Mucosa of descending colon (tissue), 3 donors: ENCODE measurements around the gene TESK2. TPM values are rescaled to one million over a fixed set of nuclear protein-coding genes. Genes with fewer than 3 reads are reported as not detected.

Source experiments
- ATAC-seq: fragments of 200-7000 bp; cut with Tn5 transposase; one replicate; pipeline ENCODE4 v1.9.1; 2020; ENCODE audit warnings: mild to moderate bottlenecking, moderate library complexity
- DNase-seq, 3 donors: peaks; one replicate each; pipeline ENCODE4 v3.0.0-alpha.2; 2020
- H3K36me3 ChIP-seq: fragments of 200-600 bp; one replicate; pipeline ENCODE4 v1.8.0; 2021; ENCODE audit warnings: low read depth, mild to moderate bottlenecking
- H3K4me1 ChIP-seq: fragments of 200-600 bp; one replicate; pipeline ENCODE4 v1.8.0; 2021; ENCODE audit warnings: low read depth, mild to moderate bottlenecking
- H3K4me3 ChIP-seq: fragments of 200-600 bp; one replicate; pipeline ENCODE4 v1.8.0; 2021; ENCODE audit warnings: mild to moderate bottlenecking
- H3K9me3 ChIP-seq: fragments of 200-600 bp; one replicate; pipeline ENCODE4 v1.8.0; 2021; ENCODE audit warnings: mild to moderate bottlenecking
- CTCF ChIP-seq: fragments of 200-600 bp; IDR thresholded peaks from one replicate; pipeline ENCODE4 v1.8.0; 2022; ENCODE audit warnings: antibody characterized with exemption, mild to moderate bottlenecking
- intact Hi-C, 2 donors: fragments of 100-400 bp; cut with DNase I in 1 of 2; cut with micrococcal nuclease in 1 of 2; formaldehyde crosslinking; loops; one replicate each; pipeline versions ENCODE4 v1.11.0 to v1.11.1; 2022; cut with DNase I, micrococcal nuclease
- total RNA-seq, 3 donors: library from RNA; stranded (reverse); fragmentation: NEBNext Ultra II Directional in 2 of 3; extraction: Animal tissue kit (Norgen Biotek cat#: 25700) in 2 of 3; gene quantifications; one replicate each; pipeline versions ENCODE4 v1.2.1 to v1.2.4, GENCODE V29; 2021 to 2023
- donor health status: DM: no; HTN: no; CAD: no; lungs with moderate emphysema.
- donor health status: DM: no; HTN: no; CAD: no.
- donor health status: DM: no; HTN: yes; CAD: no.

Gene TESK2
- total RNA-seq, 3 donors from 2014 or later = 10.7 to 19.9 (median 10.8) TPM

- no peak overlapping the region for H3K4me3 ChIP-seq
- intact Hi-C loops = no loop called here
- peaks cover 4% of the 10 kb centered on the region for H3K4me1 ChIP-seq
- no peak for DNase-seq
- no peaks in the 10 kb centered on the region for H3K9me3 ChIP-seq
- ATAC-seq = no peak
- no peaks in the 10 kb centered on the region for H3K36me3 ChIP-seq
- no peak for TF ChIP-seq CTCF
These were observed 83.2 kb downstream of the TESK2 start for GRCh38 chr1:45407629-45408287.

- TF ChIP-seq CTCF = no peak
- DNase-seq = no peak
- H3K9me3 ChIP-seq = no peaks in the 10 kb centered on the region
- H3K4me1 ChIP-seq = peaks cover 6% of the 10 kb centered on the region
- intact Hi-C loops = no loop called here
- no peak overlapping the region for H3K4me3 ChIP-seq
- ATAC-seq = no peak
- H3K36me3 ChIP-seq = no peaks in the 10 kb centered on the region
These were observed 85.3 kb downstream of the TESK2 start for GRCh38 chr1:45405636-45406035.

- no peak overlapping the region for H3K4me3 ChIP-seq
- no peak for ATAC-seq
- intact Hi-C loops = no loop called here
- DNase-seq = no peak
- H3K36me3 ChIP-seq = no peaks in the 10 kb centered on the region
- H3K4me1 ChIP-seq = peaks cover 9% of the 10 kb centered on the region
- no peaks in the 10 kb centered on the region for H3K9me3 ChIP-seq
- no peak for TF ChIP-seq CTCF
These were observed 87.2 kb downstream of the TESK2 start for GRCh38 chr1:45403718-45404117.

- Histone ChIP-seq H3K4me3 (no peak overlapping the region), H3K9me3 (no peaks in the 10 kb centered on the region), H3K36me3 (no peaks in the 10 kb centered on the region), H3K4me1 (peaks cover 9% of the 10 kb centered on the region)
- ATAC-seq (peak; percentile 68), DNase-seq (no peak)
- TF ChIP-seq CTCF = no peak
- intact Hi-C loops = no loop called here
These were observed 87.7 kb downstream of the TESK2 start for GRCh38 chr1:45403298-45403697.

- H3K4me3 ChIP-seq = no peak overlapping the region
- no peak for TF ChIP-seq CTCF
- H3K4me1 ChIP-seq = peaks cover 14% of the 10 kb centered on the region
- H3K9me3 ChIP-seq = no peaks in the 10 kb centered on the region
- DNase-seq (peak in 1 of 3 donors; percentile 19), ATAC-seq (peak; percentile 36)
- intact Hi-C loops = no loop called here
- no peaks in the 10 kb centered on the region for H3K36me3 ChIP-seq
These were observed 89.4 kb downstream of the TESK2 start for GRCh38 chr1:45401524-45401923.

- peaks cover 19% of the 10 kb centered on the region for H3K4me1 ChIP-seq
- H3K4me3 ChIP-seq = no peak overlapping the region
- ATAC-seq (no peak), DNase-seq (no peak)
- H3K36me3 ChIP-seq = no peaks in the 10 kb centered on the region
- no peaks in the 10 kb centered on the region for H3K9me3 ChIP-seq
- TF ChIP-seq CTCF = no peak
- intact Hi-C loops = no loop called here
These were observed 90.9 kb downstream of the TESK2 start for GRCh38 chr1:45400049-45400448.
